Stimulated activated CD8-positive, alpha-beta memory T cell treated with anti-CD3 and anti-CD28 coated beads, Interleukin-7, amount 100 ng/mL, for 48 hours (primary cell): Measurements from ENCODE around the gene ENPP1.
"Not testable (repeated sequence)": the region's sequence is repeated elsewhere in the genome, so short reads cannot be mapped to it uniquely, and the experiment has no call there.

Source experiments
- DNase-seq, 2 donors: peaks; one replicate each; pipeline ENCODE4 v3.0.0-alpha.2; 2020; ENCODE audit warnings: low read depth in 1 of 2; ENCODE audit errors: extremely low read depth in 1 of 2

The ENPP1 gene

DNA sequence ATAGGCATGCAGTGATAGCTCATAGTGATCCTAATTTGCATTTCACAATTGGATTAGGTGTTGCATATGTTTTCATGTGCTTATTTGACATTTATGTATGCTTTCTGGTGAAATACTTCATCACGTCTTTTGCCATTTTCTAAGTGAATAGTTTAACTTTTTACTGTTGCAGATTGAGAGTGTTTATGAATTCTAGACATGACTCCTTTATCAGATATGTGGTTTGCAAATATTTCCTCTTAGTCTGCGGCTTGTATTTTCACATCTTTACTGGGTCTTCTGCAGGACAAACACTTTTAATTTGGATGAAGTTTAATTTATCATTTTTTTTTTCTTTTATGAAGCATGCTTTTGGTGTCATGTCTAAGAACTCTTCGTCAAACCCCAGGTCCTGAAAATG lies 104.1 kb downstream of the ENPP1 start:
- DNase-seq: no peak

DNA sequence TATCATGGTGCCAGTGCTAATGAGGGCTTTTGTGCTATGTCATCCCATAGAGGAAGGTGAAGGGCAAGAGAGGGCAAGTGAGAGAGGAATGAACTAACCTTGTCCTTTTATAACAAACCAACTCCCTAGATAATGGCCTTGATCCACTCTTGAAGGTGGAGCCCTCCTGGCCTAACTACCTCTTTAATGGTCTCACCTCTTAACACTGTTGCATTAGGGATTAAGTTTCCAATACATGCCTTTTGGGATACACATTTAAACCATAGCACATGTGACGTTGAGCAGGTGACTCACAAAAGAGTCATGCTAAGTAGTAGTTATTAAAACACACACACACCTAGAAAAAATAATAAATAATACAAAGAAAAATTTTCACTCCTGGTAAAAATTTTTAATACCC lies 106.4 kb downstream of the ENPP1 start:
- no peak for DNase-seq

DNA sequence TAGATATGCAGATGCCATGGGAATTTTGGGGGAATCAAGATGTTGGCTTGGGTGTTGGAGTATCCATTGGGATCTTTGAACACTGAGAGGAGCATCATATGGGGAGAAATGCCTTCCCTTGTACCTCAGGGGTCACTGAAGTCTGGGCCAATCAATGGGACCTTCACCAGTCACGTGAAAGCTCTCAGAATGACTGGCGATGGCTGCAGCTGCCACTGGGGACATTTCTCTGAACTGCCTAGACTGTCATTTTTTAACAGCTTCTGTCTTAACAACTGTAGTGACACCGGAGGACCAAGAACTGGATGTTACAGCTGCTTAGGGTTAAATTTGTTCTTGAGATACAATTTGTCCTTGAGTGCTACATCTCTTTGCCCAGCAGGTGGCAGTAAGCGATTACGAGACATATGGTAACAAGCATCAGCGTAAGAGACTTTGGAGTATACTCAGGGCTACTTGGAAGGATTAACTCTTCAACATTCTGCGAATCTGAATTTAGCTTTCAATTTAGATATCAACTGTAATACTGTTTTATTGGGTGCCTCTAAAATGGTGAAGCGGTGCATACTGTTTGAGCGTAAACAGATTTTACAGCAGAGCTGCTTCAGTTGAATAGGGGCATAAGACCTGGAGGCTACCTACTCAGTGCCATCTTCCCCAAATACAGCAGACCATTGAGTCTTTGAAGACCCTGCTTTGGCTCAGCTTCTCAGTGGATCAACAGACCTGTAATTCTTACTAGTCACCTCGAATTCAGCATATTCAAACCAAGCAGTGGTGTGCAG lies 107.3 kb downstream of the ENPP1 start:
- DNase-seq: peak; percentile 10 to 21

DNA sequence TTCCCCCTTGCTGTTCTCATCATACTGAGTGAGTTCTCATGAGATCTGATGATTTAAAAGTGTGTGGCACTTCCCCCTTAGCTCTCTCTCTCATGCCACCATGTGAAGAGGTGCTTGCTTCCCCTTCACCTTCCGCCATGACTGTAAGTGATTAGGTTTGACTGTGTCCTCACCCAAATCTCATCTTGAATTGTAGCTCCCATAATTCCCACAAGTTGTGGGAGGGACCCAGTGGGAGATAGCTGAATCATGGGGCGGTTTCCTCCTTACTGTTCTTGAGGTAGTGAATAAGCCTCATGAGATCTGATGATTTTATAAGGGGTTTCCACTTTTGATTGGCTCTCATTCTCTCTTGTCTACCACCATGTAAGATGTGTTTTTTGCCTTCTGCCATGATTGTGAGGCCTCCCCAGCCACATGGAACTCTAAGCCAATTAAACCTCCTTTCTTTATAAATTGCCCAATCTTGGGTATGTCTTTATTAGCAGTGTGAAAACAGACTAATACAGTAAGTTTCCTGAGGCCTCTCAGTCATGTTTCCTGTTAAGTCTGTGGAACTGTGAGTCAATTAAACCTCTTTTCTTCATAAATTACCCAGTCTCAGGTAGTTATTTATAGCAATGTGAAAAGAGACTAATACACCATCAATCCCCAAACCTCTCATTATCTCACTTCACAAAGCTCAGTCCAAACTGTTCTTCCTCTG lies 108.4 kb downstream of the ENPP1 start:
- not testable (repeated sequence) for DNase-seq

DNA sequence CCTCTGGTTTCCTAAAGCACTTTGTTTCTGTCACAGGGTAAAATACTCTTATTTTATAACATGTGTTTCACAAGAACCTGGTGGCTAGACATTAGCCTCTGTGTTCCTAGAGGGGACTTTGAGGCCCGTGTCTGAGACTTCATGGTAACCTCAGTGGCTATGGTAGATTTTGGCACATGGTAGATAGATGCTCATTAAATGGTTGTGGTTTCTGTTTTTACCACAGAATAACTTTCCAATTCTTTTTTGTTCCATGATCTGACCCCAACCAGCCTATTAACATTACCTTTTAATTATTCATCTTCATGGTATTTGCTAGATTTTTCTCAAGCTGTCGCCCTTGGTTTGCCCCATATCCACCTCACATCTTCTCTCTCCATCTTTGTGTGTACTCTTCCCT lies 109.0 kb downstream of the ENPP1 start:
- DNase-seq: no peak

DNA sequence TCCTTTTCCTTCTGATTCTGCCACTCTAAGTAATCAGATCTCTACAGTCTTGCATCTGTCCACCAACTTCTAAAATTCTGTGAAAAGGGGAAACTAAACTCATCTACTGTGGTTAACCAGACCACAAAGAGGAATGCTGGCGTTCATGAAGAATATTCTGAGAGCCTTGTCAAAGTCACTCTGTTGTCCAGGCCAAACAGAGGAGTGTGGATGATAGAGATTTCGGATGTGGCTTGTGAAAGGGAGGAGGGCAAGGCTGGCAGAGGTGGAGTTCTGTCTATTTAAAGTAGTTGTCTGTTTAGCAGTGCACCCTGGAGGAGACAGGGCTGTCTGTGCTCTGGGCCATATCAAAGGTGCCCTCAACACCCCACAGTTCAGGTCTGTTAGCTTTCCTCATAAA lies 109.5 kb downstream of the ENPP1 start:
- DNase-seq: no peak

DNA sequence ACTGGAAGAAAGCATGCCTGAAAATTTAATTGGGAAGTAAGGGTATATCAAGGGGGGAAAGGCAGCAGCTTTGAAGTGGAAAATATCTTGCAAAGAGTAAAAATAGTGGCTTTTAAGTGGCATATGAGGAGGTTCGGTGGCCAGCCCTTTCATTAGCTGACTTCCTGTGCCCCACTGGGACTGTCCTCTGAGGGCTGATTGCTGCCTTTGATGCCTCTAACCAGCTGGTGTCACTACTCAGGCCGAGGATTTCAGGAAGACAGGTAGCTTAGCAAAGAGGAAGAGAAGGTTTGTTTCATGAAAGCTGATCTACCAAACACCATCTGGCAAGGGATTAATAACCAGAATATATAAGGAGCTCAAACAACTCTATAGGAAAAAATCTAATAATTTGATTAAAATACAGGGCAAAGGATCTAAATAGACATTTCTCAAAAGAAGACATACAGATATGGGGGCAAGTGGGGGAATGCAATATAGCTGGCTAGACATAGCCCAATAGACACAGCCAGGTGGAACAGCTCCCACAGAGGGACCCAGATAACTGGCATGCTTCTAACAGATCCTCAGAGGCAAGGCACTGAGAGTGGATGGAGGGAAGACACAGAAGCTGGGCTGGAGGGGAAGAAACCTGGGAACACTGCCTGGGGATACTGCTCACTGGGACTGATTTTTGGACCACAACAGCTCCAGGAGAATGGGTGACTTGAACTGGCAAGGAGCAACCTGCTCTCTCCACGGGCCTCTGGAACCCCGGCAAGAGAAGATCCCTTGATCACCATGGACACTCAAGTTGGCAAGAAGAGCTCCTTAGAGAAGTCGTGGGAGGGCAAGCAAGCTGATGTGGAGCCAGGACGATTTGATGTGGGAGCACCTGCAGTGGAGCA lies 110.2 kb downstream of the ENPP1 start:
- no peak for DNase-seq

DNA sequence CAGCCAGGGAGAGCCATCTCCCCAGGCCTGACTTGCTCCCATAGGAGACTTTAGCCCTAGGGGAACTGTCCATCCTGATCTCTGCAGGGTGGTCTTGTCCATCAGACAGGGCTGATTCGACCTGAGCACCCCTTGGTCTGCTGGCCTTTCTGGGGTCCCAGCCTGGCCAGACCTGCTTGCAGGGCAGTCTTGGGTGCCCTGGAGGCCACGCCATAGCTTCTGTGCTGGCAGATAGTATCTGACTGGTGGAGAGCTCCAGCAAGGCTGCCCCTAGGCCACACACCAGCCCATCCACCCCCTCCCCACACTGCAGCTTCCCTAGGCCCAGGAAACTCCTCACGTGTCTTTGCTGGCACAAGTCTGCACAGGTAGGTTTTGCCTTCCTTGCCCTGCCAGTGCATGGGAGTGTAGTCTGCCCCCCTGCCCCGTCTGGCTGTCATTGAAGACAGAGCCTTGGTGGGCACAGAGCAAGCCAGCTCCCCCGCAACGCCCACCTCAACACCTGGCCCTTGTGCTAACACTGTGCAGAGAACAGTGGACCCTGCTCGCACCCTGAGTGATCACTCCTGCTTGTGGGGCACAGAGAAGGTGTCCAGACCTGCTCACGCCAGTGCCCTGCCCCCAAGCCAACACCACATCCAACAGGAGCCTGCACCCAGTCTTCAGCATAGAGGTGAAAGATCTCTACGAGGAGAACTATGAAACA lies 111.0 kb downstream of the ENPP1 start:
- no peak for DNase-seq

DNA sequence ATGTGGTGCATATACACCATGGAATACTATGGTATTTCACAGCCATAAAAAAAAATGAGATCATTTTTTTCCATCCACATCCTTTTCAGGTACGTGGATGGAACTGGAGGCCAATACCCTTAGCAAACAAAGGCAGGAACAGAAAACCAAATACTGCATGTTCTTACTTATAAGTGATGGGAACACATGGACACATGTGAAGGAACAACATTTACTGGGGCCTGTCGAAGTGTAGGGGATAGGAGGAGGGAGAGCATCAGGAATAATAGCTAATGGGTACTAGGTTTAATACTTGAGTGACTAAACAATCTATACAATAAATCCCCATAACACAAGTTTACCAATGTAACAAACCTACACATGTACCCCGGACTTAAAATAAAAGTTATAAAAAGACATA lies 112.8 kb downstream of the ENPP1 start:
- DNase-seq: no peak

DNA sequence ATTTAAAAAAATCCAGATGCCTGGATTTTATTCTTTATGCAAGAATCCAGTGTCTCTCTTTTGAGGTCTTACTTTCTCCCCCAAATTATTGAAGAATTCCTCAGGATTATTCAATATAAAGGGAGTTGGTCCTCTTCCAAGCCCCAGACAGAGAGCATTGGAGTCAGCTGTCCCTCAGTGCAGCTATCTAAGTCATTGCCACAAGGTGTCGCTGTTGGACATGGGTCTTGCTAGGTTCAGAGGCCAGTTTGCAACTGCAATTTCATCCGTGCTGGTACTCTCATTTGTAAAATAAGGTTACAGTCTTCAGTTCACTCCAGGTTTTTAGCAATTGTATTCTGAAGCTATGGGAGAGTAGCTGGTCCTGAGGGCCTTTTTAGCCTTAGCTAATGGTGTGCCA lies 115.5 kb downstream of the ENPP1 start:
- DNase-seq: peak in 1 of 2 donors; percentile 17

DNA sequence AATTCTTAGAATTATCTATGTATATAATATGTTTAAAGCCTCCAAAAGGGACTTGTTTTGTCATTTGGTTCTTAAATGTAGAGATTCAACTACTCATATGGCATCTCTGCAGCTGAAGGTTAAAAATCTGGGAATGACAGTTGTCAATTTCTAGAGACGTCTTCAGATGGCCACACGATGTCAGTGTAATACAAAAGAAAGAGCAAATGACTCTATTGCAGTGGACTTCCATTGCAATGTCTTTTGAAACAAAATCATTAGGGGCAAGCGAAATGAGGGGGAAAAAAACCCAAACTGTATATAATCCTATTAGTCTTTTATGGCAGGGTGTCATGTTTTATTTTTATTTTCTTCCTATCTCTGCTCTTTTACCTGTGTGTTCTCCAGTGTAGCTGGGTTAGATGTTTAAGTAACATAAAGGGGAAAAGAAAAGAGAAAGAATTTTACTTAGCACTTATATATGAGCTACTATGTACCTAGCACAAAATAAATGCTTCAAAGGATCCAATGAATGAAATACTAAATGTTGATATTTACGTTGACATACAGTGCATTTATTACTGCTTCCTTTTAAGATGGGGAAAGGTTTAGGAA lies 117.2 kb downstream of the ENPP1 start:
- DNase-seq: no peak

DNA sequence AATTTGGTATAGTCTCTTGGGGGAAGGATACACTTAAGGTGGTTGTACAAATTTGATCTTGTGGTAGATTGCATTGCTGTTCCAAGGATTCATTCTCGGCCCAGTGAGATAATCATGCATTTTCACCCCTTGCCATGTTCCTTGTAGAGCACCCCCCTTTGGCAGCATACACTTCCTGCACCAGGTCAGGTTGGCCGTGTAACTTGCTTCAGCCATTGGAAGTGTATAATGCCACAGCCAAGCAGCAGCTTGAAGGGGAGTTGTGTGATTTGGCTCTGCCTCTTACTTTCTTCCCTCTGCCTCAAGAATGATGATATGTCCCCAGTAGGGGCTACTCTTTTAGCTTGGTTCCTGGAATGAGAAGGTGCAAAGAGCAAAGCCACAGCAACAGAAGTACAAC lies 121.4 kb downstream of the ENPP1 start:
- no peak for DNase-seq

DNA sequence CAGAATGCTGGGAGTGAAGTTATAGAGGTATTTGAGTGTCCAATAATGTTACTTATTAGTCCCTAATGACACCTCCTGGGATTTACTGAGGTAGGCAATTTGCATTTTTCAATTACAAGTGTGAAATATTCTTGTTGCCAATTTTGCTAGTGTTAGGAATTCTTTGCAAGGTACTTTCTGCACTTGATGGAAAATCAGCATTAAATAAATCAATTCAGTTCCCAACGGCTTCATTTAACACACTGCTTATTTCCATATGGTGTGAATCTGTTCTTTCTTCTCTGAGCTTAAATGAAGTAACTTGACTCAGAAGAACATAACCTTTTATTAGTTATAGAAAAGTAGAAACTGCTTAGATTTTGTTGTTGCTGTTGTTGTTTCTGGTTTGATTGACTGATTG lies 122.2 kb downstream of the ENPP1 start:
- DNase-seq: no peak

DNA sequence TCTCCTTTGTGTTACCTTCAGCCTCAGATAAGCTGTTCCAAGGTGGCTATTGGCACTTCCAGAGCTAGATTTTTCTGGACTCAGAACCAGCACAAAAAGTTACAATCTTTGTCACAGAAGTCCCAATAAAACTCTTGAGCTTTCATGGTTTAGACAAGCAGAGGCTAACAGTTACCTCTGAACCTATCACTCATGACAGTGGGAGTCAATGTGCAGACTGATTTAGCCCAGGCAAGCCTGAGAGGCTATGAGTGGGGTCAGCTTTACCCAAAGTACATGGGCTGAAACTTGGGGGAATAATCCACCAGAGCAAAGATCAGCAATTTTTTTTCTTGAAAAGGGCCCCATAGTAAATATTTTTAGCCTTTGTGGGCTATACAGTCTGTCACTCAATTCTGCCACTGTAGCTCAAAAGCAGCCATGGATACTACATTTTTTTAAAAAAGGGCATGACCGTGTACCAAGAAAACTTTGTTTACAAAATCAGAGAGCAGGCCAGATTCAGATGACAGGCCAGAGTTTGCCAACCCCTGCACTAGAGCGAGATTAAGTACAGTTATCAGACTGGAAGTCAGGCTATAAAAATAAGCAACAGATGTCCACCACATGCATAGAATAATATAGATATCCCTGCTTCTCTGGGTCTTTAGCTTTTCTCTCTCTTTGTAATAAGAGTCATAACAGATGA lies 123.4 kb downstream of the ENPP1 start:
- DNase-seq: no peak

DNA sequence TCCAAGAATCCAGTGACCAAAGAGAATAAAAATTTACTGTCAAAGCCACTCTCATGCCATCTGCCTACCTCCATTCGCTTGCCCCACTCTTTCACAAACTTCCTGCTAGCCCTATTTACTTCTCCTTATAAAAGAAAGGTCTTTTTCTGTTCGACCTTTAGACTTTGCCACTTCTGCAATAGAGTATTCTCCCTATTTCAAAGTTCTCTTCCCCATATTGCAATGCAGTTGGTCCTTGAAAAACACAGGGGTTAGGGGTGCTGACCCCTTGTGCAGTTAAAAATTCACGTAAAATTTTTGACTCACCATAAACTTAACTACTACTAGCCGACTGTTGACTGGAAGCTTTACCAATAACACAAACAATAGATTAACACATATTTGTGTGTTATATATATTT lies 128.3 kb downstream of the ENPP1 start:
- DNase-seq: no peak

DNA sequence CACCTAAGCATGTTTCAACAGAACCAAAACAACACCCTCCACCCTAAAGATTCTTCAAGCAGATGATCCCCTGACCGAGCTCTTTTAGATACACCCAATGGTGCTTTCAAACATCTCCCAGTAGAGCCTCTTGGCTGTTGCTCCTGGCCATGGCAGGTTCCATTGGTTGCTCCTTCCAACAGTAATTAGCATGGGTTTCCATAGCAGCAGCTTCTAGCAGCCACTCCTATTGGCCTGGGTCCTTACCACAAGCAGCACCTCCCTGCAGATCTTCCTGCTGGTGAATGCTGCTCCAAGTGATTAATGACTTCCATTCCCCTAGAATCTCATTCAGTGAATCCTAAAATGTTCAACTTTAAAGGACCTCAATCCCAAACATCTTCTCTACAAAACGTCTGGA lies 129.4 kb downstream of the ENPP1 start:
- no peak for DNase-seq

DNA sequence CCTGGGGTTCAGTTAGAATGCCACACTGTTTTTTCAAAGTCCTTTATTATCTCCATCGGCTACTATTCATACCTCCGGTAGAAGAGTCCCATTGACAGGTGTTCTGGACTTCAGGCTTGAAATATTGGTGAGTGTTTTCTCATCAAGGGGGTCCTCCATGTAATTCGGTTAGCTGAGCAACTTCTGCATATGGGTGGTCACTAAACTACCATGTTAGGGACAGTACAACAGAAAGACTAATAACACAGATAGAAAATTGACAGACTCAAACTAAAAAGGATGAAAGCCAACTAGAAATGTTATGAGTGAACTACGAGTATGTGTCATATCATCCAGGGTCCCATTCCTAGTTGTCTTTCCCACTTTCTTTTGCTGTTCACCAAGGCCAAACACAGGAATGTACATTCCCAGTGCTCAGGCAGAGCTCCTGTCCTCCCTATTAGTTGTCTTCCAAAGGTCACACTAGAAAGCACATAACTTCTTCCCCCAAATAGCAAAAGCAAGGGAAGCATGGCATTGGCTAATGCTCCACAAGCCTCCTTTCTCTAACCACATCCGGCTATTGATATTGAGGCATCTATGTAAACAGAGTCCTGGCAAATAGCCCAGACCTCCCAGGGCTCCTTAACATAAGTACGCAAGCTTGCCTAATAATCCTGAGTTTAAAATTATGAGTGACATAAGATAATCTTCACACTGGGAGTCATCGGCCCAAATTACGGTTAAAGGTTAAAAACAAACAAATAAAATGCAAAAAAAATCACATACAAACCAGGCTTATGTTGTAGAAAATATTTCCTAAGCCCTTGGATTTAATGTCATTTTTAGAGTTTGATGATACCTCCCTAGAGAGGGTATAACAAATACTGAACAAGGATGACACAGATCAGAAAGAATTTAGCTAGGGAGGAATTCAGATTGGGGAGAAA lies 130.1 kb downstream of the ENPP1 start:
- DNase-seq: no peak
